Measurements from ENCODE around the gene PACS2.
"Not testable (repeated sequence)": the region's sequence is repeated elsewhere in the genome, so short reads cannot be mapped to it uniquely, and the experiment has no call there.

Gene PACS2

DNA sequence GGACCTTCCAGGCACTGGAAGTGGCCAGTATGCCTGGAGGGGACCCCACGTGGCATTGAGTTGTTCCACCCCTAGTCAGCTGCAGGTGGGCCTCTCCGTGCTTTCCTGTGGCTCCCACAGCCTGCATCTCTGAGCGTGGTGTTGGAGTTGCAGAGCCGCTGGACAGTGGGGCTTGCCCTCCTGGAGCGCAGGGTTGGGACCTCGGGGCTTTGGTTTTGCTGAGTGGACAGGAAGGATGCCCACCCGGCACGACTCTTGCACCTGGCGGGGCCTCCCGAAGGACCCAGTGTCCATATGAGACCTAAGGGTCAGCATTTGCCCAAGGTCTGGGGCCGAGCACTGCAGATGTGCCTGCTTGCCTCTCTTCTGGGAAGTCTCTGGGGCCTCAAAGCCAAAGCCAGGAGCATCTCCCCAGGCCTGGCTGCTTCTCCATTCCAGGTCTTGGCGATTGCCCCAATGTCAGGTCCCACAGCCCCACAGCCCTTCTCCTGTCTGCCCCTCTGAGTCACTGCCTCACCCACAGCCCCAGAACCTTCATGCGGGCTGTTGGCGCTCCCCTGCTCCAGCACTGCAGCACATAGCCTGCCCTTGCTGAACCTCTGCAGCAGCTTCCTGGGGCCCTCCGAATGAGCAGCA, 1.5 kb downstream of the PACS2 start:
- DNase-seq (peak; percentile 31), ATAC-seq (no peak)

DNA sequence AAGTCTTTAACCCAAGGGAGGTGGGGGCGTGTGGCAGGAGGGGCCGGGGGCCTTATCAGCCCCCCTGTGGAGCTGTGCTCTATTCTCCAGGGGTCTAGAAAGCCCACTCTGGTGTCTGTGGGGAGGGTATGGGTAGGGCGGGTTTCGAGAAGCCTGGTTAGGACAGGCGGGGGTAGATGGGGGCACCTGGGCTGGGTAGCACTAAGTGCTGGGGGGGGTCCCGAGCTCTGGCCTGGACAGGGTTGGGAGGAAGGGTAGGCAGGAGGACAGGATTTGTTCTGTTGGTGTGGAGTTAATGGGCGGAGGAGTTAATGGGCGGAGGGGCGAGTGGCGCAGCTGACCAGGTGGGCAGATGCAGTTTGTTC, 2.0 kb downstream of the PACS2 start:
- DNase-seq: no peak
- ATAC-seq: no peak

DNA sequence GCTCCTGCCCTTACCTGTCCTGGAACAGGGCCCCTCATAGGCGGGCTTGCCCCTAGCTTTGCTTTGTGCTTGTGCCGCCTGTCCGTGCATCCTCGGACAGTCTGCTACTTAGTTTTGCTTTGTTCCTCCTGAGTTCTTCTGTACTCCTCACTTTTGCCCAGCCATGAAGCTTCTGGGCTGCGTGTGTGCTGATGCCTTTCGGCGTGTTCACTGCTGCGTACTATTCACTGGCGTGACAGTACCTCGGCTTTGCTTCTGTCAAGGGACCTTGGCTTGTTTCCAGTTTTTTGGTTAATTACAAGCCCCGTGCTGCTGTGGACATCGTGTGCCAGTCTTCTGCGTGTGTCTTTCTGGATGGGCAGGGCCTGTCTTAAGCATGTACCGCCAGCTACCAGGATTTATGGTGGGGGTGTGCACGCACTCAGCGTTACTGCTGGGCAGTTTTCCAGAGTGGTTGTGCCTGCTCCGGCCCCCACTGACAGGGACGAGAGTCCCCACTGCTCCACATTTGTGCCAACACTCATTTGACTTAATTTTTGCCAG, 2.5 kb downstream of the PACS2 start:
- no peak for ATAC-seq

DNA sequence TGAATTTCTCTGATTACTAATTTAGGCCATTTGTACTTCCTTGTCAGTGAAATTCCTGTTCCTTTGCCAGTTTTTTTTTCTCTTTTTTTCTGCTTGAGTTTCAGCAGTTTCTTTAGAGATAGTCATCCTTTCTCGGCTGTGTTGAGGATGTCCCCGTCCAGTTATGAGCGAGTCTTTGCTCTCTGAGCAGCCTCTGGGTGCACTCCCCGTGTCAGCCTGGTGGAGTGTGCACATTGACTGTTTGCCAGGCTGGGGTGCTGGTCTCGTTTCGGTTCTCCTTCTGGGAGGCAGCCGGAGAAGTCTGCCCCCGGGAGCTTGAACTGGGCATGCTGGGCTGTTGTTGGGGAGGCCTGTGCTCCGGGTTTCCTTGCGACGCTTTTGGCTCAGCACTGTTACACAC, 3.0 kb downstream of the PACS2 start:
- no peak for DNase-seq

More for the DNA sequence above, 2.5 kb downstream of the PACS2 start:
- no peak for DNase-seq

DNA sequence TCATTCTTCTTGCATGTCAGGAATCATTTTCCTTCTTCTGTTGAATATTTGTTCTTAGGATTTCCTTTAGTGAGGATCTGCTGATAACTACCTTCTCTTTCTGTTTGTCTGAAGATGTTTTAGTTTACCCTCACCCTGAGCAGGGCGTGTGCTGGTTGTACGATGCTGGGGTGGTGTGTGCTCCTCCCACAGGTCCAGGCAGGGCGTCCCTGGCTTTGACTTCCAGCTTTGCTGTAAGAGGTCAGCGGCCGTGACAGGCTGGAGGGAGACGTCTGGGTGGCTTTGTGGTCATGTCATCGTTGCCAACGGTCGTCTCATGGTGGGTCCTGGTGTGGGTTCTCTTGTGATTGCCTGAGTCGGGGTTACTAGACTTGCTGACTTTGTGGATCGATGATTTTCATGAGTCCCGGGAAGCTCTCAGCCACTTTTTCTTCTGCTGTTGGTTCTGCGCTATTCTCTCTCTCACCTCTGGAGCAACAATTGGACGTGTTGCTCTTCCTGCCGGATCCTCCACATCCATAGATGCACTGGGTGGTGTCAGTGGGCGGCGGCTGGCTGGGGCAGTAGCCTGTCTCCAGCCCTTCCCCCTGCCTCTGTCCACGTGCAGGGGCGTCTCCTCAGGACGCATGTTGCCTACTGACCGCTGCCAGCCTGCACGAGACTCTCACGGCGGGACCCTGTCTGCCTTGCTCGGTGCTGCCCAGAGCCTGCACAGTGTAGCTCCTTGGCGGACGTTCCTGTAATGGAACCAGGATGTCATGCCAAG, 8.4 kb downstream of the PACS2 start:
- no peak for DNase-seq
- ATAC-seq: no peak

More for the DNA sequence above, 3.0 kb downstream of the PACS2 start:
- no peak for ATAC-seq

DNA sequence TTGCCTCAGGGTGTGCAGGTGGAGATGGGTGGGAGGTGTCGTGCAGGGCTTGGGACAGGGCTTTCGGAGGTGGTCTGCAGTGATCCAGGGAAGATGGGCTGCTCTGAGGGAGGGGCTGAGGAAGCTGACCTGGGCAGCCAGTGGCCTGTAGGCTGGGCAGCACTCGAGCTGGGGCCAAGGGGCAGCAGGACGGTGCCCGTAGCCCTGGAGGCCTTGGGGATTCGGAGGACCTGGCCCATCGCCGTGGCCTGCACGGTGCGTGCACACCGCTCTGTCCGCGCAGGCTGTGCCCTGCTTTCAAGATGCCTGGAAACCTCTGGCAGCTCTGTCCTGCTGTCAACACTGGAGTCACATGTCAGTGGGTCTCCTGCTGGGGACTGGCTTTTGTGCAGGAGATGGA, 9.1 kb downstream of the PACS2 start:
- DNase-seq (no peak), ATAC-seq (no peak)

DNA sequence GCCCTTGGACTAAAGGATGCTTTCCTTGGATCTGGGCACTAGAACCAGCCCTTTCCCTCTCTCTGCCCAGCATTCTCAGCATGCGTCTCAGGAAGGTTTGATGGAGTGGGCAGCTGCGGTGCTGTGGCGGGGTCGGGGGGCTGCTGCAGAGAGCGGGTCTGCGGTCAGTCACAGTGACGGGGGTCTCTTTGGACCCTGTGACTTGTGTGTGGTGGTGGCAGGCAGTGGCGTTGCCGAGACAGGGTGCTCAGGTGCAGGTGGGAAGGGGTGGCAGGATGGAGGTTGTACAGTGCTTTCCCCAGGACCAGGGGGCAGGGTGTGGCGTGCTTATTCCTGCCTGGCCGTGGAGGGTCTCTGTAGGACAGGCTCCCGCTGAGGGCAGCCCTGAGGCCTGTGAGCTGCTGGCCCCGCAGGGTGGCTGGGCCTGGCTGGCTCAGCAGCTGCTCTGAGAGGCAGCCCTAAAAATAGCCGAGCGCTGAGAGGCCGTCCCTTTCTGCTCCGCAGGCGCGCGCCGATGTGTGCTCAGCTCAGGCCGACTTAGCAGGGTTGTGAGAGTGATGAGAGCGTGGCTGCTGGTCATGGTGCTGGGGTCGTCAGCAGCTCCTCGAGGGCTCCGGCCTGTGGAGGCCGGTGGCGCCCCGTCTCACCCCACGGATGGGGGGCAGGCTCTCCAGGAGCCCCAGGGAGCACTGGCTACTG, 9.7 kb downstream of the PACS2 start:
- ATAC-seq: peak; percentile 16
- DNase-seq: no peak

DNA sequence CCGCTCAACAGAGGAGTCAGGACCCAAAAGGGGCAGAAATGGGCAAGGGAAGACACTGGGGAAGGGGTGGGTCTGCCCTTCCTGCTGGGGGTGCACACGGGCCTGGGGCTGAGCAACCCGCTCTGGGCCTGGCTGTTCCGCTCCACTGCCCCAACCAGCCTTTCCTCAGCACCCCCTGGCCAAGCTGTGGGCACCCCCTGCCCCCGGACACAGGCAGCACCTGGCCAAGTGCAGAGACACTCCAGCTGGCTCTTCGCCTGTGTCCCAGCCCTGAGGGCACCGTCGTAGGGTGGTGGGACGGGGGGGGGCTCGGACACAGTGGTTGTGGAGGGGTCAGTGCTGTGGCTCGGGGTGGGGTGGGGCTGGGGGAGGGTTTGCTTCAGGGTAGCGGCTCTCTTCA, 10.3 kb downstream of the PACS2 start:
- DNase-seq: no peak

DNA sequence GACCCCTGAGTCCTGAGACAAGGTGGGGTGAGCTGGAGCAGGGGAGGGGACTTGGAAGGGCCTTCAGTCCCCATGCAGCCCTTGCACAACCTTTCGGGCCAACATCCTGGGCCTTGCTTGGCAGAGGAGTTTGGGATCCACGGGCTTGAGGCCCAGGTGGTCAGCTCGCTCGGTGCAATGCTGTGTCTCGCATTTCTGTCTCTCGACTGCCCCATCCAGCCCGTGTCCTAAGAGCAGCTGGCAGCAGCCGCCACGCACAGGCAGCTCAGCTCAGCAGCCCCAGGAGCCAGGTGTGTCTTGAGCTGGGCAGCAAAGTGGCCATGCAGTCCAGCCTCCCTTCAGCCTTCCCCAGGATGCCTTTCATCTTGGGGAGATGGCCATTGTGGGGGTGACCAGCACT, 10.8 kb downstream of the PACS2 start:
- ATAC-seq: no peak
- no peak for DNase-seq

More for the DNA sequence above, 10.3 kb downstream of the PACS2 start:
- no peak for ATAC-seq

DNA sequence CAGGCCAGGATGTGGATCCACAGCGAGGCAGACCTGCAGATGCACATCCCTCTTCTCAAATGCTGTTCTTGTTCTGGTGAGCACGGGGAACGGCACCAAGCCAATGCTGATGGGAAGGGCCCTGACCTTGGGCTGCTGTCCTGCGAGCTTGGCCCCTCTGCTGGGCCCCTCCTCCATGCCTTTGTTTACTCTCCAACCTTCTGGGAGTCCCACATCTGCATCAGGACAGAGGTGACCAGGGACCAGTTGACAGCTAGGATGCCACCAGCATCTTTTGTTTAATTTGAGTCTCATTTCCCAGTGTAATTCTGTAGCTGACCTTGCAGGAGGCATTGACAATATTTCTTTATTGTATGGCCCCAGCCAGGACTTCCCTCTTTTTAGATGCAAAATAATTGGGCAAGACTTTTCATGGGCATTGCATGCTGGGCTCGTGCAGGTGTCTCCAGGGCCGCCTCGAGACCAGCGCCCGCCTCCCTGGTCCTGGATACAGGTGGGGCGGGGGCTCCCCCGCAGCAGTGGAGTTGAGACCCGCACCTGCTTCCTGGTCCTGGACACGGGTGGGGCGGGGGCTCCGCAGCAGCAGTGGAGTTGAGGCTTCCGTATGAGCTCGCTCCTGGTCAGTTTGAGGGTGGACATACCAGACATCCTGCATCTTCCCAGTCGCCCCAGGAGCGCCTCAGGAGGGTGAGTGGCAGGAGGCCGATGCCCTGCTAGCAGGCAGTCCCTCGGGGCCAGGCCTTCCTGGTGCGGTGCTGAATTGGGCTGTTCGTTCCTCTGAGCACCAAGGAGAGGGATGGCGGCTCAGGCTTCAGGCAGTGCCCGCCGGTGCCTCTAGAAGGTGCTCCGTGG, 11.4 kb downstream of the PACS2 start:
- DNase-seq: no peak
- ATAC-seq: no peak

DNA sequence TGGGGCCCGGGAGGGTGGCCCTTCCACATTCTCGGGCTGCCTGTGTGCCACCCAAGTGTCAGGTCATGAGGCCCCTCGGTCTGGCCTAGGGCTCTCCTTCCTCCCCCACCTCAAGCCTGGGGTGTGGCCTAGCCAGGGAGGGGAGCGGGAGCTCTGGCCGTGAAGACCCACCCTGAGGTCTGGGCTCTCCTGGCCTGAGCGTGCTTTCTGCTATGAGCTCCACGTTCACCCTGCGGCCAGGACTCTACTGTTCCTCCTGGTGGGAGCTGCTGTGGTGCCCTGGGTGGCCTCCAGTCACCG, 12.0 kb downstream of the PACS2 start:
- no peak for DNase-seq
- ATAC-seq: no peak

DNA sequence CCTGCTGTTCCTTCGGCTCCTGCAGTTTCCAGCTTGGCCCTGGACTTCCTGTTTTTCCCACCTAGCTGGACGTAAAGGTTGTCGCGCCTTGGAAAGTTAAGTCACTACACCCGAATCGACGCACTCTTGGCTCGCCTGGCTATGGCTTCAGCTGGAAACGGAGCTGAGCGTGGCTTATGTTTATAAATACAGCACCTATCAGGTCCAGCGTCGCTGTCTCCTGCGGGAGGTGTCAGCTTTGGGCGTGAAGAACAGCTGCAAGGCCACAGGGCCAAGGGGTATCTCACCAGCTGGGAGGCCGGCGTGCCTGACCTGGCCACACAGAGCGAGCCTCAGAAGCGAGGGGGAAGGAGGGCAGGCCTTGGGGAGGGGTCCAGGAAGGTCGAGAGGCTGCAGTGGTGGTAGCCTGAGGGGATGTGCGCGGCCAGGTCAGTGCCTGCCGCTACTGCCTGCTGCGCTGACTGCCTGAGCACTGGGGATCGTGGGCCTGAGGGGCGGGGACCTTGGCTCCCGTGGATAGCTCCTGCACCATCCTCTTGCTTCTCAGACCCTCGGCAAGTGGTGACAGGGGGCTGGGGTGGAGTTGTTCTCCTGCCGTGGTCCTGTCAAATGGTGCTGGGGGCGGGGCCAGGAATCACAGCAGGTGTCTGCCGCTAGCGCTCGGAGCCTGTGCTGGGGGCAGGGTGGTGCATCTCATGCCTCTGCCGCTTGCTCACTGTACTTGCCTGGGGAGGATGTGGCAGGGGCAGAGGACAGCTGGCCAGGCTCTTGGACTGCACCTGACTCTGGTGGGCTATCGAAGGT, 12.5 kb downstream of the PACS2 start:
- ATAC-seq: no peak
- no peak for DNase-seq

DNA sequence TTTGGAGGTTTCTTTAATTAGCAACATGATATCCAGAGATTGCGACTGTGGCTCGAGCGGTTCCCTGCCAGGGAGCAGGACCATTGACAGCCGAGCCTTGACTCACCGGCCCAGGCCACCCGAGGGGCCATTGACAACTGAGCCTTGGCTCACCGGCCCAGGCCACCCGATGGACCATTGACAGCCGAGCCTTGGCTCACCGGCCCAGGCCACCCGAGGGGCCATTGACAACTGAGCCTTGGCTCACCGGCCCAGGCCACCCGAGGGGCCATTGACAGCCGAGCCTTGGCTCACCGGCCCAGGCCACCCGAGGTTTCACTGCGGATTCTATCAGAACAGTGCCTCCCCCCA, 13.1 kb downstream of the PACS2 start:
- not testable (repeated sequence) for DNase-seq, ATAC-seq

DNA sequence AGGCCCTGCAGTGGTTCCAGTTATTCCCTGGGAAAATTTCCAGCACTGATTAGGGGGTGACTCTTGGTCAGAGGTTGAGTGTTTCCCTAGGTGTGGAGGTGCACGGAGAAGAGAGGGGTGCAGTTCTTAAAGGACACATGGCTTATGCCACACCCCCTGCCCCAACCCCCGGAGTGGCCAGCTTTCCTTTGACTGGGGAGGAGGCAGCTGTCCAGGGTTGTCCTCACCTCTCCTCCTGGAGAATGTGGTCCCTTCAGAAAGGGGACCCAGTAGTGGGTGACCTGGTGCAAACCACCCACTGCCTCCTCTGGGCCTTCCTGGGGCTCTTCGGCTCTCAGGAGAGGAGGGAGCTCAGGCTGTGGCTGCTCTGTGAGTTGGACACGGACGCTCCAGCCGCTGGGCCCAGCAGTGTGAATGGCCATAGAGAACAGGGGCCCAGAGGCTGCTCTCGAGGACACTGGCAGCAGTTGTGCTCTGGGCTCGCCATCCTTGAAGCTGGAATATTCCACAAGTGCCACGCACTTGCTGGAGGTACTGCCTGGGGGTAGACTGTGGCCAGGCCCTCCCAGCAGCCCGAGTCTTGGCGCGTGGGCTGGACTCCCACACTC, 13.6 kb downstream of the PACS2 start:
- DNase-seq (no peak), ATAC-seq (no peak)

DNA sequence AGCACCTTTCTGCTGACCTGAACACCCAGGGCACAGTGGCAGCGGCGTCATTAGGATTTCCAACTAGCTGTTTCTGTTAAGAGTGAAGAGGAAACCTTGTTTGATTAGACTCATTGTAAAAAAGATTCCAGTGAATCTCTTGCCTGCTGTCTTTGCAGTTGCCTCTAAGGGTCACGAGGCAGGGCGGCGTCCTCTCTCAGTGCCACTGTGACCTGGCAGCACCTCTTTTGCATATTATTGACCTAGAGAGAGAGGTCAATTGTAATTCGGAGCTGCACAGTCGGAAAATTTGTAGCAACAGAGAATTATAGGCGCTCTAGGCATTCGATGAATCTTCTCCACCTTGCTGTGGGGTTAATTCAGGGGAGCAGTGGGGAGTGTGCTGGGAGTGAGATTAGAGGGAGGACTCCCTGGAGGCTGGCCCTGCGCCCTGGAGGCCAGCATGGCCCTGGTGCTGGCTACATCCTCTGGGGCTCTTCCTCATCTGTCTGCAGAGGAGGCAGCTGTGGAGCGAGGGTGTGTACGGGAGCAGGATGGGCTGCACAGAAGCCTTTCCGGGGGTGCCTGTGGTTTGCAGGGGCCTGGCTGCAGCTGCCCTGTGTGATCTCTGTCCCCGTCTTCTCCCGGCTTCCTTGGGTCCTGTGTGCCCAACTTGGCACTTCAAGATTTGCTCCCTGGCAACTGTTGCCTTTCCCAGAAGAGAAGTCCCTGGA, 14.3 kb downstream of the PACS2 start:
- no peak for DNase-seq
- no peak for ATAC-seq

DNA sequence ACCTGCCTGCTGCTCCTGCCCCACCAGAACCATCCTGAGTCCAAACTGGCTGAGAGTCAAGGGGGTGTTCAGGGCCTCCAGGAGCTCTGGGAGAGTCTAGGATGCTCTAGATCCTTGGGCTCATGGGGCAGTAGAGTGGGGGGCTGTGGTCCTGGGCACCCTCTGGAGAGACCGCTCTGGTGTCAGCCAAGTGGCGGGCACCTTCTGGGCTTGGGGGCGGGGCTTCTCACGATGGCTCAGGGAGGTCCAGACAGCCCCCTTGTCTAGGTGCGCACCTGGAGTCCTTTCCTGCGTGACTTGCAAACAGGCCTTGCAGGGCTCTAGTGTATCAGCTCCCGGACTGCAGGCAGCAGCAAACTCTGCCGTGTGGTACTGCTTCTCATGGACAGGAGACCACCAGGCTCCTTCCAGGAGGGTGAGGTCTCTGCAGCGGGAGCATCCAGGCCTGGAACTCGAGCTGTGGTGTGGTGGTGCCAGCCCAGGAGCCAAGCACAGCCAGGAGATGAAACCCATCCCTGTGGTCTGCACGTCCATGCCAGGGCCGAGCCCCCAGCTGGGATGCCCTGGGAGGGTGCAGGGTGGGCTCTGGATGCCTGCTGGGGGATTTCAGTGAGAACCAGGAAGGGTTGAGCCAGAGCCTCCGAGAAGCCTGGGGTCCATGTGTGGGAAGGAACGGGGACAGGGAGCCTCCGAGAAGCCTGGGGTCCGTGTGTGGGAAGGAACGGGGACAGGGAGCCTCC, 15.0 kb downstream of the PACS2 start:
- DNase-seq (no peak), ATAC-seq (no peak)

DNA sequence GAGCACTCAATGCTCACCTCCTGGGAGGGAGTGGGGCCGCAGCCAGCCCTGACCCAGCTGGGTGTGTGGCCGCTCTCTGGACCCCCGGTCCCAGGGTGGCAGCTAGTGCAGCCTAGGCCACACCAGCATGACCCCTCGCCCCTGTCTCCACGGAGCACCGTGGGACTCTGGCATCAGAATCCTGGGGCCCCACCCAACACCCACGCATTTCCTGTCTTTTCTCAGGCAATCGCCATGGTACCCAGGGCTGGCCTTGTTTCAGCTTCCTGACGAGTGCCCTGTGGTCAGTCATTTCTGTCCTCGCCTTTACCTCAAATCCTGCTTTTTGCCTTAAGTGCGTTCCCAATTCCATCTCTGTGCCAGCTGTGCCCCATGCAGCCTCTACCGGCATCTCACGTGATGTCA, 15.9 kb downstream of the PACS2 start:
- DNase-seq: no peak
- no peak for ATAC-seq

DNA sequence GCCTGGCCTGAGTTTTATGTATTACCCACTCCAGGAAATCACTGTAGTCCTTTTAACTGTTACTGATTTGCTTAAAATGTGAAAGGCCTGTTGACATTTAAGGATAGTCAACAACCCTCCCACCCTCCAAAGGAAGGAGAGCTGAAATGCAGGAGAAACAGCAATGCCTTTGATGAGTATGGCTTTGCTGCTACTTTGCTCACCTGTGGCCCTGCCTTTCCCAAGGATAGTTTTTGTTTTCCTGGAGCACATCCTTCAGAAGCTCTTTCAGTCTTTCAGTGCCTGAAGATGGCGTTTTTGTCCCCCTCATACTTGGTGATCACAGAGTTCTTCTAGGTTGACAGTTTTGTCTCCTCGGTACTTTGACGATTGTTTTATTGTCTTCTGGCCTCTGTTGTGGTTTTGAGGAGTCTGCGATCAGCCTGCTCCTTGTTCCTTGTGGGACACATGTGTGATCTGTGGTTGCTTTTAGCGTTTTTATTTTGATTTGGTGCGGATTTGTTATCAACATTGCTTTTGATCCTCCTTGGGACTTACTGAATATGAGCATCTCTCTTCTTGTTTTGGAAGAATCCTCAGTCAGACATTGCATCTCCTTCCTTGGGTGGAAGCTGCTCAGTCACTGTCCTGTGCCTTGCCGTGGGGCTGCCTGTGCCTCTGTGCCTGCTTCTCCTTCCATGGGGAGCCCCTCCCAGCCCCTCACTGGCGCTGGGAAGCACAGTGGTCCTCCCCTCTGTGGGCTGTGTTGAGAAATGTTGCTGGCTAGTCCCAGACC, 17.2 kb downstream of the PACS2 start:
- DNase-seq (no peak), ATAC-seq (no peak)

DNA sequence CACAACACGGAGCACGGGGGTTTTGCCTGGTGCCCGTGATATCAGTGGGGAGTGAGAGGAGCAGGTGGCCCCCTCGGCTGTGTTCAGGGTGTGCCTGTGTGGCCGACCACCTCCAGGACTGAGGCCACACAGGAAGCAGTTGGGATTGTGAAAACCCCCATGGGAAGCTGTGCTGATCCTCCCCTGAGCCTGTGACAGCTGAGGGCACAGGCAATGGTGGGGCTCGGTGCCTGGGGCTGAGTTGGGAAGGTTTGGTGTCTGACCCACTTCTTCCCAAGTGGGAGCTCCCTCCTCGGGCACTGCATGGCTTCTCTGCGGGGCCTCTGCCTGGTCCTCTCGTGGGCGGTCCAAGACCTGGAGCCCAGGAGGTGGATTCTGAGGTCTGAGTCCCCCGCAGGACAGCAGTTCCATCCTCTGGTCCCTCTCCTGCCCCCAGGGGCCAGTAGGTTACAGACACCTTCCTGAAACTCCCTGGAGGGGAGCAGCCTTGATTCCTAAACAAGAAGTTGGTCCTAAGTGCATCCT, 17.9 kb downstream of the PACS2 start:
- no peak for DNase-seq
- ATAC-seq: no peak

All from stimulated activated naive CD8-positive, alpha-beta T cell treated with anti-CD3 and anti-CD28 coated beads, Interleukin-15, Interleukin-2, amounts not matched to agents 100 U/mL and 50 U/mL, for 24 hours (primary cell).